Measurements from ENCODE around the gene SLC9A2.
A peak's percentile ranks its signal among the peaks of the same experiment; 100 is the strongest.

Gene SLC9A2

DNA sequence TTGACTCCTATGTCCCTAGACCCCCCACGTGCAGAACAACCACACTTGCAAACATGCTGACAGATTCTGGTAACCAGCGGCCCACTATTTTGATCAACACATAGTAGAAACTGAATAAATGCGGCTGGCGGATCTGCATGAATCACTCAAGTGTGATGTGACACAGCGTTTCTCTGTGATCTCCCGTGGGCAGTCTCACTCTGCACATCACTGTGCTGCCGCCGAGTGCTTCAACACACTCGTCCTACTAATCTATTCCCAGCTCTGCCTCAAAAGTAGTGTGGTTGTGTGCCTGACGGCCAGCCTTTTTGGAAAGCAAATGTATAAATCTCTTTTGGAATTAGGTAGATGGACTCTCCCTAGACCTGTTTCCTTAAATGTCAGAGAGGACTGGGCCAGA, 105.2 kb downstream of the SLC9A2 start:
- FAIRE-seq (no peak), DNase-seq (ENCODE audit: low spot score) (no peak)

DNA sequence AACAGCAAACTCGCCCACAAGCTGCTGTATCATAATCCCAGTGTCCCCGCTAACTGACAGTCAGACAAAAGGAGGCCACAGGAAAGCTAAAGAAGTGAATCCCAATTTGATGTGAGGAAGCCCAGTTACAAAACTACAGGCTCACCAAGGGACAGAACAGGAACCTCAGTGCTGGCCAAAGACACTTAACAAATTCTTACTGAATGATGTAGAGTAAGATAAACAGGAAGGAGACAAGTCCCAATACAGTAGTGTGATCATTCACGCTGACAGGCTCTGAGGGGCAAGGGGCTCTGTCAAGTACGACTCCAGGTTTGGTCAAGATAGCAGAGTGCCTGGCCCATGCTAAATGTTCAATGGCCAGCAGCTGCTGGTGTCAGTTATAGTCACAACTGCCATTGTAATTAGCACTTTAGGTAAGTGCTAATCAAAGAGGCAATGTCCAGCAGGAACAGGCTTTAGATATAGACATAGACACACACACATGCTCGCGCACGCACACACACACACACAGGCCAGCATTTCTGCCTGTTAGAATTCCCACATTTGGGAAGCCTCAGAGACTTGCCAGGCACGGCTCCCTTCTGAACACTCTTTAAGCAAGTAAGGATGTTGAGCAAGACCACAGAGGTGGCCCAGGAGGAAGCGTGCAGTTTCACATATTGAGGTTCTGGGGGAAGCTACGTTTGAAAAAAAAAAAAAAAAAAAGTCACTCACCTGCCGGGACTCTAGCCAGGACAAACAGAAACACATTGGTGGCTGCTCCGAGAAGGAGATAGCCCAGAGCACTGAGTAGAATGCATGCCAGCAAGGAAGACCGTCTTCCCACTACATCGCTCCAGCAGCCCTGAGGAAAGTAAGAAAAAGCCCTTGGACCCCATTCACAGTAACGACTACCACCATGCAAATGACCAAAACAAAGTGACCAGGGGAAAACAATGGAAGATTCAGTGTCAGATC, 107.1 kb downstream of the SLC9A2 start:
- no peak for DNase-seq (ENCODE audit: low spot score)
- FAIRE-seq: no peak

DNA sequence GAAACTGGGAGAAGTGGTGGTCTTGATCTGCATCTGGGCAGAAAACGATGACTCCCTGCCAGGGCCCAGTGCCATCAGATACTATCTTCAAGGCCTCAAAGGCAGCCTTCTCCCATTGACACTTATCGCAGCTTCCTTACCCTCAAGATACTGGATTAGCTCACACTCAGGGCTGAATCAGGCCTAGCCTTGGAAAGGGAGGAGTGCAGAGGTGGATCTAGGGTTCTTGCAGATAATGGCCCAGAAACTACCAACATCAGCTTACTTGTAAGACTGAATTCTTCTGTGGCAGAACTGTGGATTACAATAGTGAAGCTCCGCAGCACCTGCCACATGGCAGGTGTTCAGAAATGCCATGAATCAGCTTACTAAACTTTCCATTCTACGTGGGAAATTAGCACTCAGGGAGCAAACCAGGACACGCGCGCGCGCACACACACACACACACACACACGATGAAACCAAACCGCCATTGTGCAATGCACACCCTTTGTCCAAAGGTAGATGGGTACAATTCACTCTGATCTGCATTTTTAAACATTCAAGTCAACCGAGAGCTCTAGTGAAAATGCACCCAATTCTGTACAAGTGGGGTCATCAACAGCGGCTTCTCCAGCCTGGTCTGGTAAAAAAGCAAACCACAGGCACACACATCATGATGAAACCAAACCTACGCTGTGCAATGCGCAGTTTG, 116.2 kb downstream of the SLC9A2 start:
- peak; percentile 13 for DNase-seq (ENCODE audit: low spot score)
- peak; percentile 63 for FAIRE-seq

DNA sequence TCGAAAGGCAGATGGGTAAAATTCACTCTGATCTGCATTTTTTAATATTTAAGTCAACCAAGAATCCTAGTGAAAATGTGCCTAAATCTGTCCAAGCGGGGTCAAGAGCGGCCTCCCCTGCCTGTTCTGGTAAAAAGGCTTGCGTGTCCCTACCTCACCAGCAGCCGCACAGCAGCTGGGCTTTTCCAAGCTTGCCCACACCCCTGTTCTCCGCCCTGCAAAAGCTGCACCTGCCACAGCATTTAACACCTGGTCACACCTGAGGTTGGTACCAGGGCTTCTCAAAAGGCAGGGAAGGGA, 116.7 kb downstream of the SLC9A2 start:
- FAIRE-seq (peak; percentile 50), DNase-seq (ENCODE audit: low spot score) (peak; percentile 65)

DNA sequence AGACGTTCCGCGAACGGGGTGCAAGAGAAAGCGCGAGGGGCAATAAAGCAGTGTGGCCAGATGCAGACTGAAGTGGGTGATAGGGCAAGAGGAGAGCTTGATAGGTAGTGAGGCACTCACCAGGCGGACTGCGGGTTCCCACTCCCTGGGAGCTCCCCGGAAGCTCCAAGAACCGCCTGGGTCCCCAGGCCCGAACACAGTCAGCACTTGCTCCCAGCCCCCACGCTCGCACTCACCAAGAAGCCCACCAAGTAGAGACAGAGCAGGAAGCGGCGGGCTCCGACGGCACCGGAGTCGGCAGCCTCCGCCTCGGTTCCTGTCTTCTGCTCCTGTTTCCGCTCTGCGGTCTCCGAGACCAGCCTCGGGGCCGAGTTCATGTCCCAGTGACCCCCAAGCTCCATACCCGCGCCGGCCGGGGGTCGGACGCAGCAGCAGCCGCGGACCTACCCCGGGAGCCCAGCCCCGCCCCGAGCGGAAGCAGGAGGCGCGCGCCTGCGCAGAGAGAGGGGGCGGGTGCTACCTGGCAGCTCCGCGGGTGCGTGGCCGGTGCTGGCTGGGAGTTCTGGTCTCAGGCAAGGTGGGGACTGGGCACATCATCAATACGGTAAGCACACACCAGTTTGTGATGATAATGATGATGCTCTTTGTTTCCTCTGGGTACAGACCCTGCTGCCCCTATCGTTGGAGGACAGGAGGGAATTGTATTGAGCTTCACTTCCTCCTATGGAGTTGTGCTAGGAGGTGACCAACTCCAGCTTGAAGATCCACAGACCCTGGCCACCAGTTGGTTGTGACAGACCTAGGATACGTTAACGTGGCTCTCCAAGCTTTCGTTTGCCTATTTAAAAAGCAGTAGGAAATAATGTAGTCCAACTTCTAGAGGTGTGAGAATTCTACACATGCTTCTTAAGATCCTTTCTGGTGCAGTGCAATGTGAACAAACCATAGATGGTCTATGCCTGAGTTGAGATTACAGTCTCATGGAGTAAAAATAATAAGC, 117.4 kb downstream of the SLC9A2 start:
- DNase-seq (ENCODE audit: low spot score): peak; percentile 94
- FAIRE-seq: peak; percentile 86

DNA sequence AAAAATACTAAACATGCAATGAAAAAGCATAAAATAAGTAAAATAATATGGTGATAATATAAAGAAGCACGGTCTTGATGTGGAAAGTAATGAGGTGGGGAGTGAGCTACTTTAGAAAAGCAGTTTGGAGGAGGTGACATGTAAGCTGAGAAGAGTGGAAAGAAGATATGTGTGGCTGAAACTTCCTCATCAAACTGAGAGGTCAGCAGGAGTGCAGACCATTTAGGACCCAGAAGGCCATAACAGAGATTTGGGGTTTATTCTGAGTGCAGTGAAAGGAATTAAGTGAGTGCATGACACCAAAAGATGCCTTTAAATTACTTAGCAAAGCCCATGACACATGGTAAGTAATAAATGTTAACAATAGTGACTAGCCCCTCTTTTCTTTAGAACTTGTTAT, 118.1 kb downstream of the SLC9A2 start:
- FAIRE-seq (no peak), DNase-seq (ENCODE audit: low spot score) (no peak)

DNA sequence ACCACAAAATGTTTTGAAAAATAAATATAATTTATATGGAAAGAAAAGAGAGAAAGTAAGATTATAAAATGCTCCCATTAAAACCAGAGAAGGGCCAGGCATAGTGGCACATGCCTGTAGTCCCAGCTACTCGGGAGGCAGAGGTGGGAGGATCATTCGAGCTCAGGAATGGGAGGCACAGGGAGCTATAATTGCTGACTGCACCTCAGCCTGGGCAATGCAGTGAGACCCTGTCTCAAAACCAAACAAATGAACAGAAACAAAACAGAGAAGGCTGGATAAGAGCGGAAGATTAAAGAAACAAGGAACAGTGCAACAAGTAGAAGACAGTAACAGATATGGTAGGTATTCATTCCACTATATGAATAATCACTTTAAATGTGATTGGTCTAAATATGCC, 123.9 kb downstream of the SLC9A2 start:
- DNase-seq (ENCODE audit: low spot score) (no peak), FAIRE-seq (no peak)

DNA sequence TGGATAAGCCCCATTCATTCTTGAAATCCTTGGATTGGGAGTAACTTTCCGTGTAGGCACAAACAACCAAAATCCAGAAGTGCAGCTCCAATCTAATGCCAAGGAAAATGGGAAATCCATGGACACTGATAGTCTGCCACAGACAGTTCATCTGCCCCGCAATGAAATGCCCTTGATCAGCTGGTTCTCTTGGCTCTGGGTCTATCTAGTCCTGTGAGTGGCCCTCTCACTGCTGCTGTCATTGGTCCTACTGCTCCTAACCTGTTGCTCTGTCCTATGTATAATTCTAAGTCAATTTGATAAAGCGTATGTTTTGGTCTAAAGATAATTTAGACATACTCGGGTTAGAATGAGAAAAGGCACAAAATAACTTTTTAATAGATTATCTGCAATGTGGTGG, 128.8 kb downstream of the SLC9A2 start:
- no peak for FAIRE-seq

DNA sequence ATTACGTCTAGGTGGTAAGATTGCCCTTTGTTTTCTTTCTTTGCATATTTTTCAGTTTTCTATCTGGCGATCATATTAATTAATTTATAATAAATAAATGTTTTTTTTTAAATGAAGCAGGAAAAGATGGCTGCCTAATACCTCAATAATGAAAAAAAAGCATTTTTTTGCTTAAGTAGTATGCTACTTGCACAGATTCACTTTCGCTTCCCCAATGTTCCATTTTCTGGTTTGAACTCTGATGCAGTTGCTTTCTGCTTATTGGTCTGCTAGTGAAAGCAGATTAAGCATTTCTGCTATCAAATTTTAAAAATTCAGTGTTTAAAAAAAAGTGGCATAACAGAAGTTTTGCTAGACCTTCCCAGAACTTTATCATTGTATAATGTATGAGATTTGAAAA, 130.6 kb downstream of the SLC9A2 start:
- no peak for FAIRE-seq

More for the DNA sequence above, 128.8 kb downstream of the SLC9A2 start:
- no peak for DNase-seq (ENCODE audit: low spot score)

DNA sequence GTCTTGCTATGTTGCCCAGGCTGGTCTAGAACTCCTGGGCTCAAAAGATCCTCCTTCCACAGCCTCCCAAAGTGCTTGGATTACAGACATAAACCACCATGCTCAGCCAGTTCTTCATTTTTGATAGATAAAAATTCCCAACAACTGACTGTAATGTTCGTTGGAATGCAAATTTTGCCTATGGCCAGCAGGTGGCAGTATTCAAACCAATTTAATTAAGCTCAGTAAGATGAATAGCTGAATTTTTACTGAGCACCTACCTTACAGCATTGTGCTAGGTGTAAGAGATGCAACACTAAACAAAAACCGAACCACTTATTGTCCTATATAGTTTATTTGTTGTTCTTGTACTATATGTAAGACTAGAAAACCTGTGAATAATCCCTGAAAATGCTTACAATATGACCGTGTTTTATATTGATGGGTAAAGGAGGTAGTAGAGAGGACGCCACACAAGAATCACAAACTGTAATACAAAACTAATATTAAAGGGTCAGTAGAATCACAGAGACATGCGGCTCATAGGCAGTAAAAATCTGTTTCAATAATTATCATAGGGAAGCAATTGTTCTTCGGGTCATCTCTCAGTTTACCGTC, 134.3 kb downstream of the SLC9A2 start:
- FAIRE-seq: no peak

More for the DNA sequence above, 130.6 kb downstream of the SLC9A2 start:
- no peak for DNase-seq (ENCODE audit: low spot score)

DNA sequence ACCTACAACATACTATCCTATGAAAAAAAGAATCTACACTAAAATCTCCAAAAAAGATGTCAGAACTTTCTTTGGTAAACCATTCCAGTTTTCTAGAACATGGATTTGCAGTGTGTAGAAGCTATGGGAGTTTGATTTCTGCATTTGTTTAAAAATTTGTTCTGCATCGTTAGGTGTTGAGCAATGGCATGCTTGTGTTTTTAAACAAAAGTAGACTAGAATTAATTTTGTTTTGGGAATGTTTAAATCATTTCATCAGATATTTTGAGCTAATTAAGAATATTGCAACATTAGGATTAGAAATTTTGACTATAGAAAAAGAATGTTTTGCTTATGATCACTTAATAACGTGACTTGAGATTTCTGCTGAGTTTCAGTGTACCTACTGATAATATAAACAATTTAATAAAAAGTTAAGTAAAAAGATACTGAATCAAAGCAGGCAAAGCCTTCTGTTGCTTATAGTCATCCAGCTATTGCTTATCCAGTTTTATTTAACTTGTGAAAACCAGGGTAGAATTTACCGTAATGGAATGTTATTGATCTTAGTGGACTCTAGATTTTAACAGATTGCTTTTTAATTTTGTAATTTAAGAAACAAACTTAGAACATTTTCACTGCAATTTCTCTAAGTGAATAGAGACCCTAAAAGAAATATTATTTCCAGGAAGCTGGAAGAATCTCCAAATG, 135.2 kb downstream of the SLC9A2 start:
- no peak for FAIRE-seq
- no peak for DNase-seq (ENCODE audit: low spot score)

More for the DNA sequence above, 134.3 kb downstream of the SLC9A2 start:
- peak; percentile 45 for DNase-seq (ENCODE audit: low spot score)

DNA sequence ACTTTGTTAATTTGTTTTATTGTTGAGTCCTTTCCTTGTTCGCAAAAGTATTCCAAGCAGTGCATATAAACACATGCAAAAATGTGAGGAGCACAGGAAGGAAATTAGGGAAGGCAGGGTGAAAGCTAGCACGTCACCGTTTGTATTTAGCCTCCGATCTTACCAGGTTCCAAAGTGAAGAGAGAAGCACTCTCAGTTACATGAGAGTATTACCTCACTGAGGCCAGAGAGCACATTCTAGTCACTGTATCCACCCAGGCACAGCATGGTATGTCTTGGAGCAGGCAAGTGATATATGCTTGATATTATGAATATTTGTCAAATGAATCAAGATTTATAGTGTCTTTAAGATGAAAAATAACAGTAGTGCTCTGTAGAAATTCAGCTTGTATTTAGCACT, 135.9 kb downstream of the SLC9A2 start:
- FAIRE-seq (no peak), DNase-seq (ENCODE audit: low spot score) (no peak)

DNA sequence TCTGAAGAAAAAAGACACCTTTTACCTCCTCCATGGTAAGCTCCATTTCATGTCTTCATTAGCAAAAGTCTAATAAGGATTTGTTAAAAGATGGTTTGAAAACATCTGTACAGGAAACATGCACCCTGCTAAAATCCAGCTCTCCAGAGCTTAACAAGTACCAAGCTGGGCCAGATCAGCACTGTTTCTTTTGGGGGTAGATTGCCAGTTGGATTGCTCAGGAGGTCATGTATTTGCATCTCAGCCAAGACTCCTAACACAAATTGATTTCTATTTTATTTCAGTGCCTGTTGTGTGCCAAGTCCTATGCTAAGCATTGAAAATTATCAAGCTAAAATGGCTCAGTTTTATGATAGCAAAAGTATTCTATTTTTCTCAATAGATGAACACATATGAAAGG, 139.1 kb downstream of the SLC9A2 start:
- DNase-seq (ENCODE audit: low spot score) (no peak), FAIRE-seq (no peak)

All from urothelium cell line (cell line).